GM12875 (cell line): ENCODE results near the gene PLK1.
"Not testable (repeated sequence)": the region's sequence is repeated elsewhere in the genome, so short reads cannot be mapped to it uniquely, and the experiment has no call there.

Experiments used
- H3K4me3 ChIP-seq: one replicate; pipeline ENCODE4 v1.5.1; 2011; ENCODE audit warnings: low read depth, low read length, control low read depth
- TF ChIP-seq, protein P1 (sequence below): IDR thresholded peaks from 2 replicates; pipeline ENCODE4 v1.5.1; 2011; ENCODE audit warnings: low read depth, mild to moderate bottlenecking, control low read depth, inconsistent platforms, low read length, moderate library complexity, borderline replicate concordance; ENCODE audit not compliant: insufficient read depth

Gene PLK1

DNA sequence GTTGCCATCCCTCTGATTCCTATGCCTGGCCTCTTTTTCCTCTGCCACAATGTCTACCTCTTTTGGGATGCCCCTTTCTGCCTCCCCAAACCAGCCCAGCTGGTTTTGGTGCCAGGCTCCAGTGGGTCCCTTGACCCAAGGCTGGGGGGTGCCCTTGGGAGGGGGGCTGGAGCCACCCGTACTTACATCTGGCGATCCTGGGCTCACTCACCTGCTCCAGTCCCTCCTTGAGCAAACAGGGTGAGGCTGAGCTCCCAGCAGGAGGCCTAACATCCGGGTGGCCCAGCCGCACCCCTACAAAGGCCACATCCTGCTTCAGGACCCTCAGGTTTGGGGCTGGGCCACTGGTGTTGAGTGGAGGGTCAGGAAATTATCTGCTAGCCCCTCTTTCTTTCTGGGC, 33.1 kb downstream of the PLK1 start:
- TF ChIP-seq, protein P1, sequence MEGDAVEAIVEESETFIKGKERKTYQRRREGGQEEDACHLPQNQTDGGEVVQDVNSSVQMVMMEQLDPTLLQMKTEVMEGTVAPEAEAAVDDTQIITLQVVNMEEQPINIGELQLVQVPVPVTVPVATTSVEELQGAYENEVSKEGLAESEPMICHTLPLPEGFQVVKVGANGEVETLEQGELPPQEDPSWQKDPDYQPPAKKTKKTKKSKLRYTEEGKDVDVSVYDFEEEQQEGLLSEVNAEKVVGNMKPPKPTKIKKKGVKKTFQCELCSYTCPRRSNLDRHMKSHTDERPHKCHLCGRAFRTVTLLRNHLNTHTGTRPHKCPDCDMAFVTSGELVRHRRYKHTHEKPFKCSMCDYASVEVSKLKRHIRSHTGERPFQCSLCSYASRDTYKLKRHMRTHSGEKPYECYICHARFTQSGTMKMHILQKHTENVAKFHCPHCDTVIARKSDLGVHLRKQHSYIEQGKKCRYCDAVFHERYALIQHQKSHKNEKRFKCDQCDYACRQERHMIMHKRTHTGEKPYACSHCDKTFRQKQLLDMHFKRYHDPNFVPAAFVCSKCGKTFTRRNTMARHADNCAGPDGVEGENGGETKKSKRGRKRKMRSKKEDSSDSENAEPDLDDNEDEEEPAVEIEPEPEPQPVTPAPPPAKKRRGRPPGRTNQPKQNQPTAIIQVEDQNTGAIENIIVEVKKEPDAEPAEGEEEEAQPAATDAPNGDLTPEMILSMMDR, result no peak
- no peak overlapping the region for H3K4me3 ChIP-seq

- no peak within 1 kb of the TSS for H3K4me3 ChIP-seq
These were observed 34.3 kb downstream of the PLK1 start, which contains the start of gene ERN2 for GRCh38 chr16:23712976-23713375. TSS of gene ERN2 (minus strand) at chr16:23713222. CDS start at chr16:23713187, 35 bp downstream.

GRCh38 chr16:23716484-23716883, 37.8 kb downstream of the PLK1 start:
- TF ChIP-seq, protein P1, result no peak
- H3K4me3 ChIP-seq, result no peak overlapping the region

More at GRCh38 chr16:23712976-23713375, 34.3 kb downstream of the PLK1 start, which contains the start of gene ERN2:
- TF ChIP-seq, protein P1, result no peak

GRCh38 chr16:23722613-23723240, 44.0 kb downstream of the PLK1 start:
- not testable (repeated sequence) for H3K4me3 ChIP-seq

- H3K4me3 ChIP-seq, result no peak overlapping the region
- TF ChIP-seq, protein P1, result no peak
These were observed 45.6 kb downstream of the PLK1 start for GRCh38 chr16:23724096-23724784.

GRCh38 chr16:23724785-23725131, 46.1 kb downstream of the PLK1 start:
- TF ChIP-seq, protein P1, result no peak
- no peak overlapping the region for H3K4me3 ChIP-seq

DNA sequence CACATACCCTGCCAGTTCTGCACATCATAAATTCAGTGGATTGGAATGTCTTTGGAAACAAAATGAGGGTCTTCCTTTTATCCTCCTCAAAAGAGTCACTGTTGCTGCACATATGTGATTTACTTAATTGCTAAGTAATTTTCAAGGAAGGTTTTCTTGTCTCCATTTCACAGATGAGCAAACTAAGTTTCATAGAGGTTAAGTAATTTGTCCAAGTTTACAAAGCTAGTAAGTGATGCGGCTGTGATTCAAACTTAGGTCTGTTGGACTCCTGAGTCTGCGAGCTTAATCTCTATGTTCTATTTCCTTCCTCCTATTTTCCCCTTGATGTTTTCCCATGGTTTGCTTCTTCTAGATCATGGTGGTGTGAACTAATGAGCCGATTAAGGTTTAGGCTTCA, 48.0 kb downstream of the PLK1 start:
- TF ChIP-seq, protein P1, result no peak
- no peak overlapping the region for H3K4me3 ChIP-seq

DNA sequence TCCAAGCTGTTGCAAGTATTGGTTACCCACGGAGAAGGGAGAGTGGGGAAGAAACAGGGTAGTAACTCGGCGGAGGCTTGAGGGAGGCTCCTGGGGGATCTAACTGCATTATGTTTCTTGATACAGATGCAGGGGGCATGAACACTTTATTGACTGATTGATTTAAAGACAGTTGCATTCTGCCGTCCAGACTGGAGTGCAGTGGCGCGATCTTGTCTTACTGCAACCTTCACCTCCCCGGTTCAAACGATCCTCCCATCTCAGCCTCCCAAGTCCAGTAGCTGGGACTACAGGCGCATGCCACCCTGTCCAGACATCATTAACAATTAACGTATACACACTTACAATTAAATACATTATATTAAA, 49.4 kb downstream of the PLK1 start:
- TF ChIP-seq, protein P1, result no peak
- no peak overlapping the region for H3K4me3 ChIP-seq
